NCI-H748 (cell line): Measurements from ENCODE around the gene TXNL4A.
"Not testable (repeated sequence)": the region's sequence is repeated elsewhere in the genome, so short reads cannot be mapped to it uniquely, and the experiment has no call there.

Experiments used
- DNase-seq: peaks from one replicate; lab custom pipeline; 2025; ENCODE audit not compliant: unreplicated experiment; lab: John Stamatoyannopoulos, UW

TXNL4A gene

GRCh38 chr18:79999701-80000100 is 11.3 kb upstream of the TXNL4A start:
- not testable (repeated sequence) for DNase-seq

GRCh38 chr18:79991494-79991893 is 3.1 kb upstream of the TXNL4A start:
- no peak for DNase-seq

GRCh38 chr18:79989195-79989497 is 783 bp upstream of the TXNL4A start:
- no peak for DNase-seq

GRCh38 chr18:79988071-79988450 is 302 bp downstream of the TXNL4A start:
- DNase-seq: peak; percentile 84

GRCh38 chr18:79987566-79987965 is 797 bp downstream of the TXNL4A start:
- DNase-seq: no peak

GRCh38 chr18:79986726-79987125 is 1.6 kb downstream of the TXNL4A start:
- no peak for DNase-seq

- DNase-seq: no peak
These were observed 3.2 kb downstream of the TXNL4A start for GRCh38 chr18:79985172-79985571.

- DNase-seq: no peak
These were observed 4.6 kb downstream of the TXNL4A start for GRCh38 chr18:79983793-79984192.

GRCh38 chr18:79983253-79983652 is 5.1 kb downstream of the TXNL4A start:
- DNase-seq: no peak

- DNase-seq: no peak
These were observed 5.6 kb downstream of the TXNL4A start for GRCh38 chr18:79982736-79983135.

GRCh38 chr18:79980585-79980984 is 7.8 kb downstream of the TXNL4A start:
- DNase-seq: no peak

- DNase-seq: no peak
These were observed 8.5 kb downstream of the TXNL4A start for GRCh38 chr18:79979843-79980242.

- DNase-seq: no peak
These were observed 12.2 kb downstream of the TXNL4A start for GRCh38 chr18:79975985-79976680.

- no peak for DNase-seq
These were observed 13.3 kb downstream of the TXNL4A start for GRCh38 chr18:79975043-79975442.

GRCh38 chr18:79974025-79974654 is 14.2 kb downstream of the TXNL4A start:
- no peak for DNase-seq

- DNase-seq: no peak
These were observed 14.8 kb downstream of the TXNL4A start for GRCh38 chr18:79973517-79973916.

- DNase-seq: no peak
These were observed 15.6 kb downstream of the TXNL4A start for GRCh38 chr18:79972720-79973119.

GRCh38 chr18:79971986-79972385 is 16.4 kb downstream of the TXNL4A start:
- DNase-seq: no peak

- DNase-seq: no peak
These were observed 17.0 kb downstream of the TXNL4A start for GRCh38 chr18:79971211-79971952.

- no peak for DNase-seq
These were observed 17.8 kb downstream of the TXNL4A start for GRCh38 chr18:79970419-79971133.

- DNase-seq: peak; percentile 65
These were observed 23.1 kb downstream of the TXNL4A start for GRCh38 chr18:79965119-79965902.
